ENCODE data around the gene TMTC1. TPM values are rescaled to one million over a fixed set of nuclear protein-coding genes. Genes with fewer than 3 reads are reported as not detected.

Gene TMTC1
- total and polyA plus RNA-seq, 2 experiments from 2014 or later = 4.8 to 24.3 TPM

DNA sequence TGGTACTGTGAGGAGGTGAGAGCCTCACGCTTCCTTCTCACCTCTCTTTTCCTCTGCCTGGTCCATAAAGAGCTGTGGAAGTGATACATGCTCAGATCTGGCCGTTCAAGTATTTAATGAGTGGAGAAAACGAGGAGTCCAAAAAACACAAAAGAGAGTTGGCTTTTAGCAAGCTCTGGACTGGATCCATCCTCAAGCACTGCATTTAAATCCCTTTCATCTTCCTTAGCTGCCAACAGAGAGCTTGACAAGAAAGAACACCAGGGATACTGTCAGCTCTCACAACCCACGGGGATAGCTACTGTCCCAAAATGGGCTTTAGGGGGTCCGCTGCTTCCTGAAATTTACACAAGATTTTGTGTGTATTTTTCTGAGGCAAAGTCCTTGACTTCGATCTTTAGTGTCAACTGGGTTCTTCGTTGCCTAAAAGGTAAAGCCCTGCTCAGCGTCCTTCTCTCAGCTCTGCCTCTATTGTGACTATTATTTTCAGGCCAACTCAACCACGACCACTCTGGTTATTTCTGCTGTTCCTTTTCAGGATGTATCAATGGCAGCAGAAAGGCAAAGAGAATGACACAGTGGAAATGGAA lies 120.9 kb downstream of the TMTC1 start (continued):
- TF ChIP-seq, protein P1, sequence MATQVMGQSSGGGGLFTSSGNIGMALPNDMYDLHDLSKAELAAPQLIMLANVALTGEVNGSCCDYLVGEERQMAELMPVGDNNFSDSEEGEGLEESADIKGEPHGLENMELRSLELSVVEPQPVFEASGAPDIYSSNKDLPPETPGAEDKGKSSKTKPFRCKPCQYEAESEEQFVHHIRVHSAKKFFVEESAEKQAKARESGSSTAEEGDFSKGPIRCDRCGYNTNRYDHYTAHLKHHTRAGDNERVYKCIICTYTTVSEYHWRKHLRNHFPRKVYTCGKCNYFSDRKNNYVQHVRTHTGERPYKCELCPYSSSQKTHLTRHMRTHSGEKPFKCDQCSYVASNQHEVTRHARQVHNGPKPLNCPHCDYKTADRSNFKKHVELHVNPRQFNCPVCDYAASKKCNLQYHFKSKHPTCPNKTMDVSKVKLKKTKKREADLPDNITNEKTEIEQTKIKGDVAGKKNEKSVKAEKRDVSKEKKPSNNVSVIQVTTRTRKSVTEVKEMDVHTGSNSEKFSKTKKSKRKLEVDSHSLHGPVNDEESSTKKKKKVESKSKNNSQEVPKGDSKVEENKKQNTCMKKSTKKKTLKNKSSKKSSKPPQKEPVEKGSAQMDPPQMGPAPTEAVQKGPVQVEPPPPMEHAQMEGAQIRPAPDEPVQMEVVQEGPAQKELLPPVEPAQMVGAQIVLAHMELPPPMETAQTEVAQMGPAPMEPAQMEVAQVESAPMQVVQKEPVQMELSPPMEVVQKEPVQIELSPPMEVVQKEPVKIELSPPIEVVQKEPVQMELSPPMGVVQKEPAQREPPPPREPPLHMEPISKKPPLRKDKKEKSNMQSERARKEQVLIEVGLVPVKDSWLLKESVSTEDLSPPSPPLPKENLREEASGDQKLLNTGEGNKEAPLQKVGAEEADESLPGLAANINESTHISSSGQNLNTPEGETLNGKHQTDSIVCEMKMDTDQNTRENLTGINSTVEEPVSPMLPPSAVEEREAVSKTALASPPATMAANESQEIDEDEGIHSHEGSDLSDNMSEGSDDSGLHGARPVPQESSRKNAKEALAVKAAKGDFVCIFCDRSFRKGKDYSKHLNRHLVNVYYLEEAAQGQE (IDR thresholded peaks at IDR 0.05; ENCODE audit: unreplicated experiment) = no peak
- TF ChIP-seq POLR2AphosphoS5 (IDR thresholded peaks at IDR 0.05; ENCODE audit: low read depth) = no peak

DNA sequence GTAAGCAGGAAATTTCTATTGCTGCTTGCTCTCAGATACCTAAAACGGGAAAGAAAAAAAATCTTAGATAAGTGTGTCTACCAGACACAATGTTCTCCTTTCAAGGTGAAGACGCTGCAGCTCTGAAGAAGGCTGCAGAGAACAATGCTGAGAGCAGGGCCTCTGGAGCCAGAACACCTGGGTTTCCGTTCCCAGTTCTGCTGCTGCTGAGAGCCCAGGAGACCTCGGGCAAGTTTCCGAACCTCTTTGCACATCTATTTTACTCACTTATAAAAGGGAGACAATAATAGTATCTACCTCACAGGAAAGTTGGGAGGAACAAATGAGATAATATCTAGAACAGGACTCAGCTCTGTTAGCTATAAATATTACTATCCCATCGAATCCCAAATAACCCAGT lies 122.9 kb downstream of the TMTC1 start:
- no peak overlapping the region for H3K4me3 ChIP-seq
- H3K4me1 ChIP-seq (ENCODE audit: insufficient read depth) = peaks cover 8% of the 10 kb centered on the region
- no peaks in the 10 kb centered on the region for H3F3A ChIP-seq (replicated peaks; ENCODE audit: low read depth)
- H3K27me3 Mint-ChIP-seq (ENCODE audit: insufficient read depth, low read depth, poor library complexity) = peaks cover 3% of the 10 kb centered on the region
- no peak overlapping the region for H2AFZ ChIP-seq
- ATAC-seq = no peak
- no peak for TF ChIP-seq NANOG (IDR thresholded peaks at IDR 0.05; ENCODE audit: borderline replicate concordance)
- TF ChIP-seq, protein P2, sequence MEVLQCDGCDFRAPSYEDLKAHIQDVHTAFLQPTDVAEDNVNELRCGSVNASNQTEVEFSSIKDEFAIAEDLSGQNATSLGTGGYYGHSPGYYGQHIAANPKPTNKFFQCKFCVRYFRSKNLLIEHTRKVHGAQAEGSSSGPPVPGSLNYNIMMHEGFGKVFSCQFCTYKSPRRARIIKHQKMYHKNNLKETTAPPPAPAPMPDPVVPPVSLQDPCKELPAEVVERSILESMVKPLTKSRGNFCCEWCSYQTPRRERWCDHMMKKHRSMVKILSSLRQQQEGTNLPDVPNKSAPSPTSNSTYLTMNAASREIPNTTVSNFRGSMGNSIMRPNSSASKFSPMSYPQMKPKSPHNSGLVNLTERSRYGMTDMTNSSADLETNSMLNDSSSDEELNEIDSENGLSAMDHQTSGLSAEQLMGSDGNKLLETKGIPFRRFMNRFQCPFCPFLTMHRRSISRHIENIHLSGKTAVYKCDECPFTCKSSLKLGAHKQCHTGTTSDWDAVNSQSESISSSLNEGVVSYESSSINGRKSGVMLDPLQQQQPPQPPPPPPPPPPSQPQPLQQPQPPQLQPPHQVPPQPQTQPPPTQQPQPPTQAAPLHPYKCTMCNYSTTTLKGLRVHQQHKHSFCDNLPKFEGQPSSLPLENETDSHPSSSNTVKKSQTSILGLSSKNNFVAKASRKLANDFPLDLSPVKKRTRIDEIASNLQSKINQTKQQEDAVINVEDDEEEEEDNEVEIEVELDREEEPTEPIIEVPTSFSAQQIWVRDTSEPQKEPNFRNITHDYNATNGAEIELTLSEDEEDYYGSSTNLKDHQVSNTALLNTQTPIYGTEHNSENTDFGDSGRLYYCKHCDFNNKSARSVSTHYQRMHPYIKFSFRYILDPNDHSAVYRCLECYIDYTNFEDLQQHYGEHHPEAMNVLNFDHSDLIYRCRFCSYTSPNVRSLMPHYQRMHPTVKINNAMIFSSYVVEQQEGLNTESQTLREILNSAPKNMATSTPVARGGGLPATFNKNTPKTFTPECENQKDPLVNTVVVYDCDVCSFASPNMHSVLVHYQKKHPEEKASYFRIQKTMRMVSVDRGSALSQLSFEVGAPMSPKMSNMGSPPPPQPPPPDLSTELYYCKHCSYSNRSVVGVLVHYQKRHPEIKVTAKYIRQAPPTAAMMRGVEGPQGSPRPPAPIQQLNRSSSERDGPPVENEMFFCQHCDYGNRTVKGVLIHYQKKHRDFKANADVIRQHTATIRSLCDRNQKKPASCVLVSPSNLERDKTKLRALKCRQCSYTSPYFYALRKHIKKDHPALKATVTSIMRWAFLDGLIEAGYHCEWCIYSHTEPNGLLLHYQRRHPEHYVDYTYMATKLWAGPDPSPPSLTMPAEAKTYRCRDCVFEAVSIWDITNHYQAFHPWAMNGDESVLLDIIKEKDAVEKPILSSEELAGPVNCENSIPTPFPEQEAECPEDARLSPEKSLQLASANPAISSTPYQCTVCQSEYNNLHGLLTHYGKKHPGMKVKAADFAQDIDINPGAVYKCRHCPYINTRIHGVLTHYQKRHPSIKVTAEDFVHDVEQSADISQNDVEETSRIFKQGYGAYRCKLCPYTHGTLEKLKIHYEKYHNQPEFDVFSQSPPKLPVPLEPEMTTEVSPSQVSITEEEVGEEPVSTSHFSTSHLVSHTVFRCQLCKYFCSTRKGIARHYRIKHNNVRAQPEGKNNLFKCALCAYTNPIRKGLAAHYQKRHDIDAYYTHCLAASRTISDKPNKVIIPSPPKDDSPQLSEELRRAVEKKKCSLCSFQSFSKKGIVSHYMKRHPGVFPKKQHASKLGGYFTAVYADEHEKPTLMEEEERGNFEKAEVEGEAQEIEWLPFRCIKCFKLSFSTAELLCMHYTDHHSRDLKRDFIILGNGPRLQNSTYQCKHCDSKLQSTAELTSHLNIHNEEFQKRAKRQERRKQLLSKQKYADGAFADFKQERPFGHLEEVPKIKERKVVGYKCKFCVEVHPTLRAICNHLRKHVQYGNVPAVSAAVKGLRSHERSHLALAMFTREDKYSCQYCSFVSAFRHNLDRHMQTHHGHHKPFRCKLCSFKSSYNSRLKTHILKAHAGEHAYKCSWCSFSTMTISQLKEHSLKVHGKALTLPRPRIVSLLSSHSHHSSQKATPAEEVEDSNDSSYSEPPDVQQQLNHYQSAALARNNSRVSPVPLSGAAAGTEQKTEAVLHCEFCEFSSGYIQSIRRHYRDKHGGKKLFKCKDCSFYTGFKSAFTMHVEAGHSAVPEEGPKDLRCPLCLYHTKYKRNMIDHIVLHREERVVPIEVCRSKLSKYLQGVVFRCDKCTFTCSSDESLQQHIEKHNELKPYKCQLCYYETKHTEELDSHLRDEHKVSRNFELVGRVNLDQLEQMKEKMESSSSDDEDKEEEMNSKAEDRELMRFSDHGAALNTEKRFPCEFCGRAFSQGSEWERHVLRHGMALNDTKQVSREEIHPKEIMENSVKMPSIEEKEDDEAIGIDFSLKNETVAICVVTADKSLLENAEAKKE (CRISPR knock-in tag; IDR thresholded peaks at IDR 0.05) = no peak
- no peak for TF ChIP-seq ETS1 (IDR thresholded peaks at IDR 0.05)
- TF ChIP-seq, protein P1 (IDR thresholded peaks at IDR 0.05; ENCODE audit: unreplicated experiment) = no peak
- TF ChIP-seq ZNF331 (CRISPR knock-in tag; IDR thresholded peaks at IDR 0.05; ENCODE audit: low read depth) = no peak
- no peak for TF ChIP-seq EZH2 (IDR thresholded peaks at IDR 0.05; ENCODE audit: low read depth, unreplicated experiment)
- TF ChIP-seq POLR2AphosphoS5 (IDR thresholded peaks at IDR 0.05; ENCODE audit: low read depth) = no peak
- no peak for TF ChIP-seq ZNF114 (CRISPR knock-in tag; IDR thresholded peaks at IDR 0.05)
- no peak overlapping the region for H3K27ac ChIP-seq (ENCODE audit: low read depth)
- peak; percentile 22 for DNase-seq (ENCODE audit: low spot score)
- peaks cover 8% of the 10 kb centered on the region; the same call in 1 of the 3 replicates for H3K36me3 Mint-ChIP-seq (ENCODE audit: low read depth)
- no peak overlapping the region for H3K4me3 Mint-ChIP-seq
- H3K36me3 ChIP-seq (ENCODE audit: insufficient read depth) = no peaks in the 10 kb centered on the region
- H3K27me3 ChIP-seq (ENCODE audit: insufficient read depth) = no peaks in the 10 kb centered on the region
- no peaks in the 10 kb centered on the region; the same call in 2 of the 3 replicates for H3K9me3 Mint-ChIP-seq
- no peak overlapping the region for H3K27ac Mint-ChIP-seq
- no peaks in the 10 kb centered on the region for H4K20me1 ChIP-seq (replicated peaks; ENCODE audit: insufficient read depth)
- H3K4me2 ChIP-seq = no peak overlapping the region
- peaks cover 21% of the 10 kb centered on the region for H3K4me1 Mint-ChIP-seq
- no peaks in the 10 kb centered on the region for H3K79me2 ChIP-seq (replicated peaks; ENCODE audit: insufficient read depth)
- peaks cover 5% of the 10 kb centered on the region for H3K9me2 ChIP-seq (ENCODE audit: insufficient read depth)
